SK-N-MC (cell line): ENCODE measurements around the gene TMOD4.

ENCODE experiments used
- EZH2 ChIP-seq: fragments of 200-600 bp; sonication (generic); IDR thresholded peaks from one replicate; pipeline ENCODE4 v1.6.1; 2017; ENCODE audit warnings: antibody characterized with exemption
- FOXP2 ChIP-seq: optimal IDR thresholded peaks from 2 replicates; pipeline ENCODE3; 2011; ENCODE audit warnings: mild to moderate bottlenecking, moderate library complexity; ENCODE audit not compliant: insufficient read depth; ENCODE audit errors: extremely low read length, control extremely low read depth
- POLR2AphosphoS5 ChIP-seq: IDR thresholded peaks from 2 replicates; pipeline ENCODE4 v1.6.1; 2012; ENCODE audit warnings: mild to moderate bottlenecking, low read depth, low read length, borderline replicate concordance

DNA sequence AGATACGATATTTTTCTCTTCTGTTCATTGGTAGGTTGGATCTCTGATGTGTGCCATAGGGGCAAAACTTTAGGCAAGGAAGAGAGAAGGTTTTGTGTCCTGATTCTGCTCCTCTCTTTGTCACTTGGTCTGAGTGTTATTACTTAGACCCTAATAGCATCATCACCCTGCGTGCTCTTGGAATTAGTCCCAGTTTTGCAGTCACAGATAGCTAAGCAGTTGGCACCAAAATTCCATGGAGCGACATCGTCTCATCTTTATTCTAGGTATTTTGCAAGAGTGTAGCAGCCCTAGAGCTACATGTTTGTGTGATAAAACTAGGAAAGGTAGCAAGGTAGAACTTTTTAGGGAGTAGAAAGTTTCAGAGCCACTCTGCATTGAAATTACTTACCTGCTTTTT is 46.3 kb upstream of the TMOD4 start:
- no peak for TF ChIP-seq FOXP2
- no peak for TF ChIP-seq EZH2
- TF ChIP-seq POLR2AphosphoS5, result no peak
